GM10266 (cell line): ENCODE measurements around the gene AMD1.

Experiments
- DNase-seq: peaks from one replicate; pipeline ENCODE4 v3.0.0; 2012; ENCODE audit errors: extremely low spot score
- TF ChIP-seq, protein P1 (sequence below): IDR thresholded peaks from 2 replicates; pipeline ENCODE4 v1.5.1; 2012; ENCODE audit warnings: mild to moderate bottlenecking, low read depth; ENCODE audit not compliant: control insufficient read depth, insufficient read depth; ENCODE audit errors: missing control alignments

AMD1 gene

DNA sequence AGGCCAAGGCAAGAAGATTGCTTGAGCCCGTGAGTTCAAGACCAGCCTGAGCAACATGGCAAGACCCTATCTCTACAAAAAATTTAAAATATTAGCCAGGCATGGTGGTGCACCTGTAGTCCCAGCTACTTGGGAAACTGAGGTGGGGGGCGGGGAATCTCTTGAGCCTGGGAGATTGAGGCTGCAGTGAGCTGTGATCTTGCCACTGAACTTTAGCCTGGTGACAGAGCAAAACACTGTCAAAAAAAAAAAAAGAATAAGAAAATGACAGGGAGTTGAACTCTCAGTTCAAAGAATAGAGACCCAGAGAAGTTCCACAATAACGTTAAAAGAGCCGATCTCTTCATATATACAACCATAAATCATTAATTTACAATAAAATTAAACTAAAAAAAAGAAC is 24.8 kb upstream of the AMD1 start:
- TF ChIP-seq, protein P1, sequence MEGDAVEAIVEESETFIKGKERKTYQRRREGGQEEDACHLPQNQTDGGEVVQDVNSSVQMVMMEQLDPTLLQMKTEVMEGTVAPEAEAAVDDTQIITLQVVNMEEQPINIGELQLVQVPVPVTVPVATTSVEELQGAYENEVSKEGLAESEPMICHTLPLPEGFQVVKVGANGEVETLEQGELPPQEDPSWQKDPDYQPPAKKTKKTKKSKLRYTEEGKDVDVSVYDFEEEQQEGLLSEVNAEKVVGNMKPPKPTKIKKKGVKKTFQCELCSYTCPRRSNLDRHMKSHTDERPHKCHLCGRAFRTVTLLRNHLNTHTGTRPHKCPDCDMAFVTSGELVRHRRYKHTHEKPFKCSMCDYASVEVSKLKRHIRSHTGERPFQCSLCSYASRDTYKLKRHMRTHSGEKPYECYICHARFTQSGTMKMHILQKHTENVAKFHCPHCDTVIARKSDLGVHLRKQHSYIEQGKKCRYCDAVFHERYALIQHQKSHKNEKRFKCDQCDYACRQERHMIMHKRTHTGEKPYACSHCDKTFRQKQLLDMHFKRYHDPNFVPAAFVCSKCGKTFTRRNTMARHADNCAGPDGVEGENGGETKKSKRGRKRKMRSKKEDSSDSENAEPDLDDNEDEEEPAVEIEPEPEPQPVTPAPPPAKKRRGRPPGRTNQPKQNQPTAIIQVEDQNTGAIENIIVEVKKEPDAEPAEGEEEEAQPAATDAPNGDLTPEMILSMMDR = no peak
- DNase-seq = no peak

DNA sequence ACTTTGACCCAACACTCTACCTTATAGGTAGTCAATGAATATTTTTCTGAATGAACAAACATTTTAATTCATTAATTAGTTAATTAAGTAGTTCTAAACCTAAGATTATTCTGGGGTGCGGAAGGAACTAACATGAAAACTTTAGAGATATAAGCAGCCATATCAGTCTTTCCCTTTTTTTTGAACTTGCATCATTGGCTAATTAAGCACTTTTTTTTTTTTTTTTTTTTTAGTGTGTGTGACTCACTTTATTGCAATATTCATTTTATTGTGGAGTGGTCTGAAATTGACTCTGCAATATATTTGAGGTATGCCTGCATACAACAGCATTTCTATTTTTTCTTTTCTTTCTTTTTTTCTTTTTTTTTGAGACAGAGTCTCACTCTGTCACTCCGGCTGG is 21.8 kb upstream of the AMD1 start:
- TF ChIP-seq, protein P1 = no peak
- DNase-seq = no peak

DNA sequence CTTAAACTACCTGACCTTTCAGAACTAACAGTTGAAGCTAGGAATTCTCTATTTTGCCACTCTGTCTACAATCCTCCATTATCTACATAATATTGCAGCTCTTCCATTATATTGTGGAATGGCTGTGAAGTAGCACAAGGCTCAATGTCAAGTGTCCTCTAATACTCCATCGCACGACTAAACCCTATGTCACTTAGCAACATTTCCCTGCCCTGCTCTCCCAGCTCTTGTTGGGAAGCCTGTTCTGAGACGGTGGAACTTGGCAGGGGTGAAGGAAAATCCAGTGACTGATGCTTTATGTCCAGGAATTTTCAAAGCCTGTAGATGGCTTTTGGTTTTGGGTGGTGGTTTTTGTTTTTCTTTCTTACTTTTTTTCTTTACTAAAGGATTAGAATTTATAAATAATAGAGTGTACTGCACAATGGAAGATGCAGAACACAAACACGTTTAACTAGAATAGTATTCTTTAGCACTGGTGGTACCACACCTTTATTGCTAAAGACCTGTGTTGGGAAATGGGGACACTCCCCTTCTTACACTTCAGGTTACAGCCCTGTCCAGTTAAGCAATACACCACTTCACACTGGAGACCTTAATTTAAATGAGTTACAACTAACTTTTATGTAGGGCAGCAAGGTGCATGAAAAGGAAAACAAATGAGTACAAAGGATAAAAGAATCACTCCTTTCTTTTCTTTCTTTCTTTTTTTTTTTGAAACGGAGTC is 20.7 kb upstream of the AMD1 start:
- TF ChIP-seq, protein P1 = no peak

DNA sequence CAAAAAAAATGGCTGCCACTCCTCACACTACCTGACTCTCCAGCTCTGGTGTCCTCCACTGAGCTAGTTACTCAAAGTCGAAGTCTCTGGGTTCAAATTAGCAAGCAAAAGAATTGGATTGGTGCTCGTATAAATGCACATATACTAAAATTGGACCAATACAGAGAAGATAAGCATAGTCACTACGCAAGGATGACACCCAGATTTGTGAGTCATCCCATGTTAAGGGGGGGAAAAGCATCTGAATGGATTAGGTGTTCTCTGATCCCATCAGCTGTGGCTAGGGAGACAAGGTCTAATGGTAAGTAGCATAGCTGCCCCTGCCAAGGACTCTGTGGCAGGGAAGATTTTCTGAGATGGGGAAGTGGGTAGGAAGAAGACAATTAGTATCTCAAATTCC is 18.3 kb upstream of the AMD1 start:
- TF ChIP-seq, protein P1 = no peak
- no peak for DNase-seq

More for the DNA sequence above, 20.7 kb upstream of the AMD1 start:
- no peak for DNase-seq

DNA sequence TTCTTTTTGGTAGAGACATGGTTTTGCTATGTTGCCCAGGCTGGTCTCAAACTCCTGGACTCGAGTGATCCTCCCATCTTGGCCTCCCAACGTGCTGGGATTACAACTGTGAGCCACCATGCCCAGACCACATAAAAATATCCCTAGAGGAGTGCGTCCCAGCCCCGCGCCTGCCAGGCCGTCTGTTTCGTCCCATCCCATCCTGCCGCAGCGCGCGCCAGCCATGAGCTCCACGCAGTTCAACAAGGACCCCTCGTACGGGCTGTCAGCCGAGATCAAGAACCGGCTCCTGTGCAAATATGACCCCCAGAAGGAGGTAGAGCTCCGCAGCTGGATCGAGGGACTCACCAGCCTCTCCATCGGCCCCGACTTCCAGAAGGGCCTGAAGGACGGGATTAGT is 16.6 kb upstream of the AMD1 start:
- TF ChIP-seq, protein P1 = no peak
- no peak for DNase-seq

DNA sequence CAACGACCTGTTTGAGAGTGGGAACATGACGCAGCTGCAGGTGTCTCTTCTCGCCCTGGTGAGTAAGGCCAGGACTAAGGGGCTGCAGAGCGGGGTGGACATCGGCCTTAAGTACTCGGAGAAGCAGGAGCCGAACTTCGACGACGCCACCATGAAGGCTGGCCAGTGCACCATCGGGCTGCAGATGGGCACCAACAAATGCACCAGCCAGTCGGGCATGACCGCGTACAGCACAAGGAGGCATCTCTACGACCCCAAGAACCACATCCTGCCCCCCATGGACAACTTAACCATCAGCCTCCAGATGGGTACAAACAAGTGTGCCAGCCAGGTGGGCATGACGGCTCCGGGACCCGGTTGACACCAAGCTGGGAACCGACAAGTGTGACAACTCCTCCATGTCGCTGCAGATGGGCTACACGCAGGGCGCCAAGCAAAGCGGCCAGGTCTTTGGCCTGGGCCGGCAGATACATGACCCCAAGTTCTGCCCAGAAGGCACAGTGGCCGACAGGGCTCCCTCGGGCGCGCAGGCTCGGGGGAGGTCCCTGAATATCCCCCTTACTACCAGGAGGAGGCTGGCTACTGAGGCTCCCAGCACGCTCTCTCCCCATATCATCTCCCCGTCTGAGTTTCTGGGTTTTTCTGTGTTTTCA is 15.9 kb upstream of the AMD1 start:
- TF ChIP-seq, protein P1 = no peak
- DNase-seq = no peak

DNA sequence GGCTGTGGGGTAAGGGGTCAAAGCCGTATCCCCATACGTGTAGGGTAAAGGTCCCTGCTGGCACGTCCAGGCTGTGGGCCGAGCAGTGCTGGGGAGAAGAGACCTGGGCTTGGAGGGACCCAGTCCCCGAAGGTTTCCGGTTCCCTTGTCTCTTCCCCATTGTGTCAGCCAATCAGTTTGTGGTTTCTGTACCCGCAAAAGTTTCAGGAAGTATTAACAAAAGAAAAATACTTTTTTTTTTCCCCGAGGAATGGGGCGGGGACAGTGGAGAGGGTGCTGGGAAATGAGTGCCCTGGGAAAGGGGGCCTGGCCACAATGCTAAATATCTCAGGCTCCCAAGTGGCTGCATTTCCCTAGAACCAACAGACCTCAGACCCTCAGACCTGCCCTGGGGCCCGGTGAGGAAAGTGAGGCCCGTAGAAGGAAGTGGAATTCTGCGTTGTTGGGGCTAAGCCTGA is 15.2 kb upstream of the AMD1 start:
- peak; percentile 44 for DNase-seq
- TF ChIP-seq, protein P1 = no peak
